HuH-7 (cell line): ENCODE results near the gene ALG1L2.
"Not testable (repeated sequence)": the region's sequence is repeated elsewhere in the genome, so short reads cannot be mapped to it uniquely, and the experiment has no call there.

Source experiments
- DNase-seq: peaks from one replicate; pipeline ENCODE4 v3.0.0; 2011; ENCODE audit warnings: low spot score

Gene ALG1L2

GRCh38 chr3:130125406-130125805, 43.8 kb downstream of the ALG1L2 start:
- not testable (repeated sequence) for DNase-seq

DNA sequence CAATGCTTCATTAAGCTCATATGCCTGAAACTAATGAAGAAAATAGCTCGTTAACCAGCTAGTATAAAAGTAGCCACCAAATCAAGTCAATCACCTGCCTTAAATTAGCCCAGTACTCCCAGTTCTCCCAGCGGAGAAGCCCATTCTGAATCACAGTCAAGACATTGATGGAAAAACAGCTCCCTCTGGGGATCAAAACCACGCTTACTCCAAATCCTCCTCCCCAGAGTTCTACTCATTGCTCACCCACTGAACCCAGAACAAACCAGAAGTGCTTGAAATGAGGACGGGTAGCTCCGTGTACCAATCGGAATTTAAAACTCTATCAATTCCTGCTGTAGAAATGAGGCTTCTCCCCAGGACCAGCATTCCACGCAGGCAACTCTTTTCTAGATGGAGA, 54.7 kb downstream of the ALG1L2 start:
- not testable (repeated sequence) for DNase-seq

DNA sequence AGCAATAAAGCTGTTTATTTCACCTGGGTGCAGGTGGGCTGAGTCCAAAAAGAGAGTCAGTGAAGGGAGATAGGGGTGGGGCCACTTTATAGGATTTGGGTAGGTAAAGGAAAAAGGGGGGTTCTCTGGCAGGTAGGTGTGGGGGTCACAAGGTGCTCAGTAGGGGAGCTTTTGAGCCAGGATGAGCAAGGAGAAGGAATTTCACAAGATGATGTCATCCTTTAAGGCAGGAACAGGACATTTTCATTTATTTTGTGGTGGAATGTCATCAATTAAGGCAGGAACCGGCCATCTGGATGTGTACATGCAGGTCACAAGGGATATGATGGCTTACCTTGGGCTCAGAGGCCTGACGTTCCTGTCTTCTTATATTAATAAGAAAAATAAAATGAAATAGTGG, 56.1 kb downstream of the ALG1L2 start:
- not testable (repeated sequence) for DNase-seq

- not testable (repeated sequence) for DNase-seq
Measured at GRCh38 chr3:130138992-130139391, 57.4 kb downstream of the ALG1L2 start.

GRCh38 chr3:130140756-130141155, 59.1 kb downstream of the ALG1L2 start:
- DNase-seq = not testable (repeated sequence)

- DNase-seq = not testable (repeated sequence)
Measured at GRCh38 chr3:130143648-130144327, 62.2 kb downstream of the ALG1L2 start.

DNA sequence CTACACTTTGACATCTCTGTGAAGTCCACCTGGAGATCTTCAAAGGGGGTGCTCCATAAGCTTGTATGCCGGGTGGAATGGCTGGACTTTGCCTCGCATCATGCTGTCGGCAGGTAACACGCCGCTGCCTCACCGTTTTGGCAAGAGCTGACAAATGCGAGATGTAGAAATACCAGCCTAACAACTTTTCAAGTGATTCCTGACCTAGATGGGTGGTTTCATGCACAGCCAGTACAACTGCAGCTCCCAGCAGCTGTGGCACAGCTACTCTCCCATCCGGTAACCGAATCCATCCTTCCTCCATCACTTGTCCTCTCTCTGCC, 62.7 kb downstream of the ALG1L2 start:
- DNase-seq = not testable (repeated sequence)

GRCh38 chr3:130145456-130145855, 63.8 kb downstream of the ALG1L2 start:
- DNase-seq = not testable (repeated sequence)

GRCh38 chr3:130146465-130146864, 64.8 kb downstream of the ALG1L2 start:
- DNase-seq = not testable (repeated sequence)
